Fibroblast of lung (primary cell): ENCODE measurements around the gene PPIE. TPM values are rescaled to one million over a fixed set of nuclear protein-coding genes. Genes with fewer than 3 reads are reported as not detected.

ENCODE experiments used
- DNase-seq, 2 donors: peaks; one replicate each; pipeline versions ENCODE4 v3.0.0 to v3.0.0-alpha.2; 2010; ENCODE audit warnings: low read depth in 2 of 2
- H2AFZ ChIP-seq: 2 replicates; pipeline ENCODE4 v1.5.1; 2012; ENCODE audit warnings: low read length, control low read depth, inconsistent platforms
- H3K27ac ChIP-seq: 2 replicates; pipeline ENCODE4 v1.5.1; 2011; ENCODE audit warnings: low read length, control low read depth; ENCODE audit not compliant: insufficient read depth
- H3K27me3 ChIP-seq: 2 replicates; pipeline ENCODE4 v1.5.1; 2011; ENCODE audit warnings: mild to moderate bottlenecking, low read length; ENCODE audit not compliant: control insufficient read depth, insufficient read depth
- H3K36me3 ChIP-seq: 2 replicates; pipeline ENCODE4 v1.5.1; 2011; ENCODE audit warnings: low read length; ENCODE audit not compliant: control insufficient read depth, insufficient read depth
- H3K4me1 ChIP-seq: 2 replicates; pipeline ENCODE4 v1.5.1; 2011; ENCODE audit warnings: low read length; ENCODE audit not compliant: control insufficient read depth, insufficient read depth; ENCODE audit errors: extremely low read depth
- H3K4me2 ChIP-seq: 2 replicates; pipeline ENCODE4 v1.5.1; 2011; ENCODE audit warnings: low read length, control low read depth; ENCODE audit not compliant: insufficient read depth; ENCODE audit errors: extremely low read depth
- H3K4me3 ChIP-seq, 4 experiments: fragments of 200-600 bp in 1 of 4; sonication (generic) in 1 of 4; replicated peaks in 1 of 4; 2 replicates each; pipeline ENCODE4 v1.5.1; 2011 to 2016; ENCODE audit warnings: low read length in 4 of 4, low read depth in 3 of 4, mild to moderate bottlenecking in 3 of 4, control low read depth in 2 of 4, inconsistent platforms in 1 of 4, mixed read lengths in 1 of 4; ENCODE audit not compliant: insufficient read depth in 1 of 4; ENCODE audit errors: control extremely low read depth in 1 of 4
- H3K79me2 ChIP-seq: 2 replicates; pipeline ENCODE4 v1.5.1; 2012; ENCODE audit warnings: mild to moderate bottlenecking, low read length, inconsistent platforms; ENCODE audit not compliant: control insufficient read depth, insufficient read depth
- H3K9ac ChIP-seq: 2 replicates; pipeline ENCODE4 v1.5.1; 2011; ENCODE audit warnings: mild to moderate bottlenecking, low read length, control low read depth; ENCODE audit not compliant: insufficient read depth
- H3K9me3 ChIP-seq: 2 replicates; pipeline ENCODE4 v1.5.1; 2012; ENCODE audit warnings: low read depth, low read length; ENCODE audit not compliant: control insufficient read depth, insufficient read depth
- H4K20me1 ChIP-seq: 2 replicates; pipeline ENCODE4 v1.5.1; 2011; ENCODE audit warnings: low read length; ENCODE audit not compliant: control insufficient read depth, insufficient read depth; ENCODE audit errors: extremely low read depth
- EZH2 ChIP-seq: IDR thresholded peaks from 2 replicates; pipeline ENCODE4 v1.5.1; 2012; ENCODE audit warnings: low read length, control low read depth, mild to moderate bottlenecking; ENCODE audit errors: missing control alignments
- polyA minus RNA-seq: library from RNA; depleted of rRNA, polyadenylated mRNA; stranded (reverse); fragments of >200 nt; gene quantifications from 2 replicates; pipeline ENCODE4 v1.2.3, GENCODE V29; 2011; ENCODE audit warnings: low replicate concordance
- polyA plus RNA-seq, 2 donors: library from polyadenylated mRNA; depleted of rRNA in 1 of 2; stranded (reverse) in 1 of 2; unstranded in 1 of 2; fragments of >200 nt; gene quantifications; 2 replicates each; pipeline ENCODE4 v1.2.1, GENCODE V29; 2011 to 2012; ENCODE audit warnings: missing spikeins in 1 of 2
- total RNA-seq: library from RNA; depleted of rRNA; stranded (reverse); fragments of >200 nt; gene quantifications from 2 replicates; pipeline ENCODE4 v1.2.1, GENCODE V29; 2014
- TF ChIP-seq, protein P1 (sequence below), 2 donors: IDR thresholded peaks in 1 of 2; conservative IDR thresholded peaks in 1 of 2; 1 replicate in 1 of 2; 2 replicates in 1 of 2; pipeline ENCODE4 v1.5.1; 2011 to 2012; ENCODE audit warnings: low read length in 2 of 2, control low read depth in 1 of 2, inconsistent platforms in 1 of 2, low read depth in 1 of 2, mild to moderate bottlenecking in 1 of 2

PPIE gene
- total RNA-seq: 32.9 and 38.8 TPM in 2 replicates
- 58.8 and 59.5 TPM in 2 replicates for polyA plus RNA-seq
- 44.5 and 48.0 TPM in 2 replicates for polyA plus RNA-seq (2012)
- 7.0 and 28.1 TPM in 2 replicates for polyA minus RNA-seq

DNA sequence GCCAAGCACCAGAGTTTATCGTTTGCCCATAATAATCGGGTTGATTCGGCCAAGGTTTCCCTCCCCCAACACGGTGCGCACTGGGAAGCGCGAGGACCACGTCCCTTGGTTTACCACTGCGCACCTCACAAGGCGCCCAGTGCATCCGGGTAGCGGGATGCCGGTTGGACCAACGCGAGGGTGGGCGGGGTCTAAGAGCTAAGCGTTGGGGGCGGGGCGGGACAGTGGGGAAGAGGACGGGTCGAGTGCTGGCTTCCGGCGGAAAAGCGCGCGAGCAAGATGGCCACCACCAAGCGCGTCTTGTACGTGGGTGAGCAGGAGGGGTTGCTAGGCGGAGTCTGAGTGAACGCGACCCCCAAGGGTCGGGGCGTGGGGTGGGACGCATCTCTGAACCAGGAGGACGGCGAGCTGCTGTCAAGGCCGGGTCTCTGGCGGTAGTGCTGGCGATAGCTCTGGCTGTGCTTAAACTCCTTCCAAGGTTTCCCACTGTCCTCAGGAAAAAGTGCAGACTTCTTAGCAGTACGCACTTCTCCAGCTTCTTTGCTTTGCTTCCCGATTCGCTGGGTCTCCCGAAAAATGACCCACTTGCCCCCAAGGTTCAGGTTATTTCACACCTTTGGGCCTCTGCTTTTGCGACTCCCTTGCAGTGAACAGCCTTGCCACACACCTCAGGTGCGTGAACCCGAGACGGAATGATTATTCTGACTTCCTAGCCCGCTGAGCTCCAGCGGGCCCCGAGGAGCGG lies at the start of gene PPIE:
PPIE (plus strand) TSS at position 261 of the 745 bp plus-strand sequence; CDS start at position 280, 19 bp downstream.
- Histone ChIP-seq H3K27me3 (peaks cover 4% of the 10 kb centered on the region), H3K36me3 (no peaks in the 10 kb centered on the region), H3K4me3 (peak within 1 kb of the TSS; percentile 72 to 91 (median 79)), H3K9me3 (no peaks in the 10 kb centered on the region), H2AFZ (peak within 1 kb of the TSS; percentile 98), H3K79me2 (peaks cover 10% of the 10 kb centered on the region), H4K20me1 (no peaks in the 10 kb centered on the region), H3K4me1 (no peaks in the 10 kb centered on the region), H3K4me2 (peak within 1 kb of the TSS; percentile 91), H3K27ac (peak within 1 kb of the TSS; percentile 79), H3K9ac (peak within 1 kb of the TSS; percentile 83)
- TF ChIP-seq EZH2: no peak
- TF ChIP-seq, protein P1, sequence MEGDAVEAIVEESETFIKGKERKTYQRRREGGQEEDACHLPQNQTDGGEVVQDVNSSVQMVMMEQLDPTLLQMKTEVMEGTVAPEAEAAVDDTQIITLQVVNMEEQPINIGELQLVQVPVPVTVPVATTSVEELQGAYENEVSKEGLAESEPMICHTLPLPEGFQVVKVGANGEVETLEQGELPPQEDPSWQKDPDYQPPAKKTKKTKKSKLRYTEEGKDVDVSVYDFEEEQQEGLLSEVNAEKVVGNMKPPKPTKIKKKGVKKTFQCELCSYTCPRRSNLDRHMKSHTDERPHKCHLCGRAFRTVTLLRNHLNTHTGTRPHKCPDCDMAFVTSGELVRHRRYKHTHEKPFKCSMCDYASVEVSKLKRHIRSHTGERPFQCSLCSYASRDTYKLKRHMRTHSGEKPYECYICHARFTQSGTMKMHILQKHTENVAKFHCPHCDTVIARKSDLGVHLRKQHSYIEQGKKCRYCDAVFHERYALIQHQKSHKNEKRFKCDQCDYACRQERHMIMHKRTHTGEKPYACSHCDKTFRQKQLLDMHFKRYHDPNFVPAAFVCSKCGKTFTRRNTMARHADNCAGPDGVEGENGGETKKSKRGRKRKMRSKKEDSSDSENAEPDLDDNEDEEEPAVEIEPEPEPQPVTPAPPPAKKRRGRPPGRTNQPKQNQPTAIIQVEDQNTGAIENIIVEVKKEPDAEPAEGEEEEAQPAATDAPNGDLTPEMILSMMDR (conservative IDR thresholded peaks at IDR 0.05 in 1 of 2, IDR thresholded peaks at IDR 0.05 in 1 of 2; ENCODE audit: low read depth in 1 of 2, low read length in 2 of 2): no peak
- peak; percentile 85 to 88 for DNase-seq

- no peak for DNase-seq
- H3K4me2 ChIP-seq: no peak overlapping the region
- no peak overlapping the region for H2AFZ ChIP-seq
- no peak for TF ChIP-seq EZH2
- TF ChIP-seq, protein P1 (conservative IDR thresholded peaks at IDR 0.05 in 1 of 2, IDR thresholded peaks at IDR 0.05 in 1 of 2; ENCODE audit: low read depth in 1 of 2, low read length in 2 of 2): no peak
- no peaks in the 10 kb centered on the region for H3K79me2 ChIP-seq
- H4K20me1 ChIP-seq: no peaks in the 10 kb centered on the region
- no peak overlapping the region for H3K4me3 ChIP-seq
- no peaks in the 10 kb centered on the region for H3K4me1 ChIP-seq
- H3K9me3 ChIP-seq: no peaks in the 10 kb centered on the region
- no peak overlapping the region for H3K27ac ChIP-seq
- H3K27me3 ChIP-seq: peaks cover 63% of the 10 kb centered on the region
- H3K36me3 ChIP-seq: no peaks in the 10 kb centered on the region
- no peak overlapping the region for H3K9ac ChIP-seq
Observed at GRCh38 chr1:39689214-39689613, 49.5 kb upstream of the PPIE start.

DNA sequence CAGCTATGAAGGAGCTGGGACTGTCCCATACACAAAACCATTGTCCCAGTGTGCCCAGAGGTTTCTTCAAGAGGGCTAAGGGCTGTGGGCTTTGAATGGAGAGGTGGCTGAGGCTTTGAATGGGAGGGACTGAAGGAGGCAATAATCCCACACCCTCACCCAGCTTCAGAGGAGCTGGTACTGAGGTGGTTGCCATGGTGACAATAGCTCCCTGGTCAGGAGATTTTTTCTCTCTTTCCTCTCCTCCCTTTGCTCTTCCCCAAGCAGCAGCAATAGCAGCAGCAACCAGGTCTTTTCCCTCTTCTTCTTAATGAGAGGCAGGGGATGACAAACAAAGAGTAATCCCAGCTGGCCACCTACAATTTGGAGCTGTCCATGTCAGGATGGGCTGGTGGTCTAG lies 49.0 kb upstream of the PPIE start:
- H3K27ac ChIP-seq: no peak overlapping the region
- H3K27me3 ChIP-seq: peaks cover 60% of the 10 kb centered on the region
- no peak for DNase-seq
- TF ChIP-seq EZH2: no peak
- TF ChIP-seq, protein P1 (conservative IDR thresholded peaks at IDR 0.05 in 1 of 2, IDR thresholded peaks at IDR 0.05 in 1 of 2; ENCODE audit: low read depth in 1 of 2, low read length in 2 of 2): no peak
- H2AFZ ChIP-seq: no peak overlapping the region
- H3K36me3 ChIP-seq: no peaks in the 10 kb centered on the region
- no peaks in the 10 kb centered on the region for H3K9me3 ChIP-seq
- H3K4me3 ChIP-seq: no peak overlapping the region
- H3K4me1 ChIP-seq: no peaks in the 10 kb centered on the region
- no peaks in the 10 kb centered on the region for H4K20me1 ChIP-seq
- H3K9ac ChIP-seq: no peak overlapping the region
- H3K4me2 ChIP-seq: no peak overlapping the region
- H3K79me2 ChIP-seq: no peaks in the 10 kb centered on the region
